HG02798 (cell line): Measurements from ENCODE around the gene OBSCN.
"Not testable (repeated sequence)": the region's sequence is repeated elsewhere in the genome, so short reads cannot be mapped to it uniquely, and the experiment has no call there.

Source experiments
- ATAC-seq: cut with Tn5 transposase; IDR thresholded peaks from one replicate; pipeline ENCODE4 v1.9.1; 2021; ENCODE audit warnings: mild to moderate bottlenecking; ENCODE audit not compliant: unreplicated experiment, poor library complexity

OBSCN gene

GRCh38 chr1:228256626-228257375 lies 49.0 kb downstream of the OBSCN start:
- no peak for ATAC-seq

GRCh38 chr1:228258486-228258885 lies 50.6 kb downstream of the OBSCN start:
- ATAC-seq: no peak

GRCh38 chr1:228259368-228259894 lies 51.6 kb downstream of the OBSCN start:
- ATAC-seq: no peak

GRCh38 chr1:228259951-228260350 lies 52.1 kb downstream of the OBSCN start:
- no peak for ATAC-seq

- no peak for ATAC-seq
Observed at GRCh38 chr1:228261706-228262105, 53.9 kb downstream of the OBSCN start.

- no peak for ATAC-seq
Observed at GRCh38 chr1:228262475-228262874, 54.6 kb downstream of the OBSCN start.

GRCh38 chr1:228263636-228264035 lies 55.8 kb downstream of the OBSCN start:
- ATAC-seq: no peak

GRCh38 chr1:228264090-228264829 lies 56.4 kb downstream of the OBSCN start:
- no peak for ATAC-seq

GRCh38 chr1:228265167-228265566 lies 57.3 kb downstream of the OBSCN start:
- no peak for ATAC-seq

GRCh38 chr1:228267962-228268880 lies 60.4 kb downstream of the OBSCN start:
- no peak for ATAC-seq

- ATAC-seq: no peak
Observed at GRCh38 chr1:228268881-228269265, 61.0 kb downstream of the OBSCN start.

- ATAC-seq: not testable (repeated sequence)
Observed at GRCh38 chr1:228269431-228269830, 61.6 kb downstream of the OBSCN start.

GRCh38 chr1:228270032-228270431 lies 62.2 kb downstream of the OBSCN start:
- no peak for ATAC-seq

GRCh38 chr1:228271701-228272251 lies 63.9 kb downstream of the OBSCN start:
- no peak for ATAC-seq

- ATAC-seq: no peak
Observed at GRCh38 chr1:228272331-228272791, 64.5 kb downstream of the OBSCN start.

GRCh38 chr1:228272831-228273571 lies 65.2 kb downstream of the OBSCN start:
- no peak for ATAC-seq

- no peak for ATAC-seq
Observed at GRCh38 chr1:228273720-228274451, 66.0 kb downstream of the OBSCN start.

- no peak for ATAC-seq
Observed at GRCh38 chr1:228274452-228275178, 66.8 kb downstream of the OBSCN start.
